ENCODE results near the gene CDH13.

CDH13 gene

GRCh38 chr16:82991966-82992675, 365.4 kb downstream of the CDH13 start:
- FAIRE-seq, result no peak
- DNase-seq (ENCODE audit: low spot score), result no peak

- DNase-seq (ENCODE audit: low spot score) (no peak), FAIRE-seq (no peak)
Observed at GRCh38 chr16:82992786-82993185, 366.0 kb downstream of the CDH13 start.

GRCh38 chr16:82993415-82993814, 366.6 kb downstream of the CDH13 start:
- no peak for DNase-seq (ENCODE audit: low spot score)
- no peak for FAIRE-seq

- FAIRE-seq (no peak), DNase-seq (ENCODE audit: low spot score) (no peak)
Observed at GRCh38 chr16:82993926-82994325, 367.2 kb downstream of the CDH13 start.

- FAIRE-seq (no peak), DNase-seq (ENCODE audit: low spot score) (no peak)
Observed at GRCh38 chr16:82995286-82995923, 368.6 kb downstream of the CDH13 start.

- peak; percentile 48 for DNase-seq (ENCODE audit: low spot score)
- peak; percentile 58 for FAIRE-seq
Observed at GRCh38 chr16:82995924-82996441, 369.2 kb downstream of the CDH13 start.

- FAIRE-seq, result no peak
- DNase-seq (ENCODE audit: low spot score), result no peak
Observed at GRCh38 chr16:82996814-82997213, 370.0 kb downstream of the CDH13 start.

- no peak for DNase-seq (ENCODE audit: low spot score)
- no peak for FAIRE-seq
Observed at GRCh38 chr16:82999711-83000110, 372.9 kb downstream of the CDH13 start.

GRCh38 chr16:83002351-83003334, 375.9 kb downstream of the CDH13 start:
- FAIRE-seq (no peak), DNase-seq (ENCODE audit: low spot score) (no peak)

GRCh38 chr16:83004868-83005652, 378.3 kb downstream of the CDH13 start:
- no peak for FAIRE-seq
- no peak for DNase-seq (ENCODE audit: low spot score)

- DNase-seq (ENCODE audit: low spot score) (no peak), FAIRE-seq (no peak)
Observed at GRCh38 chr16:83005653-83006160, 378.9 kb downstream of the CDH13 start.

- FAIRE-seq (no peak), DNase-seq (ENCODE audit: low spot score) (no peak)
Observed at GRCh38 chr16:83010776-83011720, 384.3 kb downstream of the CDH13 start.

GRCh38 chr16:83011939-83012338, 385.2 kb downstream of the CDH13 start:
- DNase-seq (ENCODE audit: low spot score), result no peak
- FAIRE-seq, result no peak

- no peak for DNase-seq (ENCODE audit: low spot score)
- FAIRE-seq, result no peak
Observed at GRCh38 chr16:83013071-83013470, 386.3 kb downstream of the CDH13 start.

GRCh38 chr16:83019963-83020362, 393.2 kb downstream of the CDH13 start:
- no peak for FAIRE-seq
- no peak for DNase-seq (ENCODE audit: low spot score)

- no peak for FAIRE-seq
- DNase-seq (ENCODE audit: low spot score), result no peak
Observed at GRCh38 chr16:83021045-83021444, 394.3 kb downstream of the CDH13 start.

- FAIRE-seq (no peak), DNase-seq (ENCODE audit: low spot score) (no peak)
Observed at GRCh38 chr16:83021746-83022145, 395.0 kb downstream of the CDH13 start.

- FAIRE-seq (no peak), DNase-seq (ENCODE audit: low spot score) (no peak)
Observed at GRCh38 chr16:83023011-83023410, 396.2 kb downstream of the CDH13 start.

GRCh38 chr16:83023640-83024039, 396.9 kb downstream of the CDH13 start:
- FAIRE-seq (no peak), DNase-seq (ENCODE audit: low spot score) (no peak)

GRCh38 chr16:83027973-83028372, 401.2 kb downstream of the CDH13 start:
- DNase-seq (ENCODE audit: low spot score), result no peak
- FAIRE-seq, result no peak

Measured in RCC 7860 (cell line).